Measurements from ENCODE around the gene AUTS2.

AUTS2 gene

DNA sequence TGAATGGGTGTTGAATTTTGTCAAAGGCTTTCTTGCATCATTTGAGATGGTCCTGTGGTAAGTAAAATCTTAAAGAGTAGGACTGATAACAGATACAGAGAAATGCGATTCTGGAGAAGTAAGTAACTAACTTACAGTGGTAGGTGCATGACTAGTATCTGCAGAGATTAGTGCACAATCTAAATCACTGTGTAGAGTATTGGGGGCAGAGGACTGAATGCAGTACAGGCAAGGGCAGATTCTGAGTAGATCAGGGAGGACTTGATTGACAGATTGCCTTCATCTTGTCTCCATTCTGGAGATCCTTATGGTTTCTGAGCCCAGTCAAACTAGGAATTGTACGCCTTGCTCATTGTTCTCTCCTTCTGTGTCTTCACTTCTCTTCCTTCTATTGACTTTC, 736.0 kb downstream of the AUTS2 start:
- no peak for TF ChIP-seq HDGF (IDR thresholded peaks at IDR 0.05; ENCODE audit: borderline replicate concordance)
- TF ChIP-seq, protein P1, sequence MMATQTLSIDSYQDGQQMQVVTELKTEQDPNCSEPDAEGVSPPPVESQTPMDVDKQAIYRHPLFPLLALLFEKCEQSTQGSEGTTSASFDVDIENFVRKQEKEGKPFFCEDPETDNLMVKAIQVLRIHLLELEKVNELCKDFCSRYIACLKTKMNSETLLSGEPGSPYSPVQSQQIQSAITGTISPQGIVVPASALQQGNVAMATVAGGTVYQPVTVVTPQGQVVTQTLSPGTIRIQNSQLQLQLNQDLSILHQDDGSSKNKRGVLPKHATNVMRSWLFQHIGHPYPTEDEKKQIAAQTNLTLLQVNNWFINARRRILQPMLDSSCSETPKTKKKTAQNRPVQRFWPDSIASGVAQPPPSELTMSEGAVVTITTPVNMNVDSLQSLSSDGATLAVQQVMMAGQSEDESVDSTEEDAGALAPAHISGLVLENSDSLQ (IDR thresholded peaks at IDR 0.05), result 0 out of 2 replicates have a peak, but pooled peaks have one; percentile 24
- CTCF ChIA-PET, result no interaction called here
- POLR2A ChIA-PET, result no interaction called here

DNA sequence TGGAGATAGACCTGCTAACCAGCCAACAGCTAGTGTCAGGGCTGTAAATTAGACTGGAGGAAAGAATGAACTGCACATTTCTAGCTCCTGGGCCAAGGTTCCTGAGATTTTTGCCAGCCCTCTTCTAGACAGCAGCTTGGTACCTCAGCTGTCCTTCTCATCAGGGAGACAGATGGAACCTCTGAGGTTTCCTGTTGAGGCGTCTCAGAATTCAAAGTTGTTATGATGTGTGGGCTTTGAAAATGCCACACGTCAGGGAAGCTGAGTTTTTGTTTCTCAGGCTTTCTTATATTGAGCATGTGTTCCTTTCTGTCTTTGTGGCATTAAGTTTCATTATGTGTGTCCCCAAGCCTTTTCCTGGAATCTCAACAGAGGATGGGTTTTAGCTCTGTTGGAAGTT, 736.6 kb downstream of the AUTS2 start:
- DNase-seq (ENCODE audit: extremely low spot score), result no peak
- ChIA-PET CTCF (no interaction called here), POLR2A (no interaction called here)
- no peak for TF ChIP-seq FOXM1 (IDR thresholded peaks at IDR 0.05; ENCODE audit: borderline replicate concordance)
- TF ChIP-seq ARNT (IDR thresholded peaks at IDR 0.05), result no peak
- TF ChIP-seq ZNF384 (IDR thresholded peaks at IDR 0.05), result no peak
- TF ChIP-seq, protein P1 (IDR thresholded peaks at IDR 0.05), result no peak
- TF ChIP-seq SUZ12 (IDR thresholded peaks at IDR 0.05), result no peak
- no peak for TF ChIP-seq TARDBP (IDR thresholded peaks at IDR 0.05)
- no peak for TF ChIP-seq FOXK2 (IDR thresholded peaks at IDR 0.05)
- TF ChIP-seq L3MBTL2 (conservative IDR thresholded peaks at IDR 0.05), result no peak
- TF ChIP-seq LEF1 (IDR thresholded peaks at IDR 0.05; ENCODE audit: borderline replicate concordance), result no peak
- no peak for TF ChIP-seq SP1 (IDR thresholded peaks at IDR 0.05)

More for the DNA sequence above, 736.0 kb downstream of the AUTS2 start:
- no peak for DNase-seq (ENCODE audit: extremely low spot score)

DNA sequence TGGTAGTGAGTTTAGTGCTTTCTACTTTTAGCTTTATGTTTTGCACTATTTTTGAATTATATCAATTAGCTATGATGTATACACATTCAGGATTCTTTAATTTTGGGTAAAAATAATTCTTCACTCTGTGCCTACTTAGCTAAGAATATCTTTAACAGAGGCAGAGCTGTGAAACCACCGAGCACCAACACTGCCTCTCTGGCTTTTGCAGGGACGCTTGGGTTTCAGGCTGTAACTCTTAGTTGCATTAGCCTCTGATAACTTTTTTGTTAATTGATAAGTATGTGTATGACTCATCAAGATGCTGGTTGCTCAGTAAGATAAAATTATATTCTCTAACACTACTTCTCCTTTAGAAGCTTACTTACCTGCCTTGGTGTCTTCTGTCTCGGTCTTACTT, 738.3 kb downstream of the AUTS2 start:
- POLR2A ChIA-PET, result no interaction called here
- DNase-seq (ENCODE audit: extremely low spot score), result no peak
- CTCF ChIA-PET, result no interaction called here
- TF ChIP-seq ZNF384 (IDR thresholded peaks at IDR 0.05) (no peak), ARNT (IDR thresholded peaks at IDR 0.05) (no peak), FOXK2 (IDR thresholded peaks at IDR 0.05) (no peak), FOXA1 (IDR thresholded peaks at IDR 0.05) (no peak), SUZ12 (IDR thresholded peaks at IDR 0.05) (no peak), BHLHE40 (IDR thresholded peaks at IDR 0.05; ENCODE audit: borderline replicate concordance) (no peak), FOXM1 (IDR thresholded peaks at IDR 0.05; ENCODE audit: borderline replicate concordance) (no peak), NFRKB (IDR thresholded peaks at IDR 0.05) (no peak), SP1 (IDR thresholded peaks at IDR 0.05) (no peak), CTBP1 (IDR thresholded peaks at IDR 0.05; ENCODE audit: borderline replicate concordance) (no peak), ELF4 (IDR thresholded peaks at IDR 0.05) (no peak), L3MBTL2 (conservative IDR thresholded peaks at IDR 0.05) (no peak), LEF1 (IDR thresholded peaks at IDR 0.05; ENCODE audit: borderline replicate concordance) (no peak), HDGF (IDR thresholded peaks at IDR 0.05; ENCODE audit: borderline replicate concordance) (no peak), TARDBP (IDR thresholded peaks at IDR 0.05) (no peak)
- TF ChIP-seq, protein P1 (IDR thresholded peaks at IDR 0.05), result no peak

DNA sequence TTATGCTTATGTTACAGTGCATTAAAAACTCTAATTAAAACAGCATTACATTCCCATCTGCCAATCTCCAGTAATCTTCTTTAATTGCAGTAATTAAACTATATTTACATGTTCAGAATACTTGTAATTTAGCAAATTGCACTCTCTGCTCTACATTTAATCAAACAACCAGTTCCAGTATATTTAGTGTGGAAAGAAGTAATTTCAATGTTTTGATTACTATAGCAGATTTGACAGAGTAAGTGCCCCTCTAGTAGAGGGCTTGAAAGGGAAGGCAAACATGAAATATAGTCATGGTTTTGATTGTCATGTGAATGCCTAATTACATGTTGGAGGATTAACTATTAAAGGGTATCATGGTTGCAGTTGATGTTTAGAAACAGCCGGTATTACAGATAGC, 739.7 kb downstream of the AUTS2 start:
- DNase-seq (ENCODE audit: extremely low spot score), result no peak
- no peak for TF ChIP-seq L3MBTL2 (conservative IDR thresholded peaks at IDR 0.05)
- no peak for TF ChIP-seq ARNT (IDR thresholded peaks at IDR 0.05)
- TF ChIP-seq BHLHE40 (IDR thresholded peaks at IDR 0.05; ENCODE audit: borderline replicate concordance), result no peak
- TF ChIP-seq FOXK2 (IDR thresholded peaks at IDR 0.05), result no peak
- TF ChIP-seq TARDBP (IDR thresholded peaks at IDR 0.05), result no peak
- TF ChIP-seq CTBP1 (IDR thresholded peaks at IDR 0.05; ENCODE audit: borderline replicate concordance), result no peak
- TF ChIP-seq NFRKB (IDR thresholded peaks at IDR 0.05), result no peak
- no peak for TF ChIP-seq FOXM1 (IDR thresholded peaks at IDR 0.05; ENCODE audit: borderline replicate concordance)
- TF ChIP-seq SP1 (IDR thresholded peaks at IDR 0.05), result no peak
- TF ChIP-seq FOXA1 (IDR thresholded peaks at IDR 0.05), result no peak
- TF ChIP-seq, protein P1 (IDR thresholded peaks at IDR 0.05), result no peak
- no peak for TF ChIP-seq ELF4 (IDR thresholded peaks at IDR 0.05)
- no peak for TF ChIP-seq ZNF384 (IDR thresholded peaks at IDR 0.05)
- TF ChIP-seq SUZ12 (IDR thresholded peaks at IDR 0.05), result no peak
- TF ChIP-seq LEF1 (IDR thresholded peaks at IDR 0.05; ENCODE audit: borderline replicate concordance), result no peak
- no peak for TF ChIP-seq HDGF (IDR thresholded peaks at IDR 0.05; ENCODE audit: borderline replicate concordance)
- ChIA-PET CTCF (no interaction called here), POLR2A (no interaction called here)

DNA sequence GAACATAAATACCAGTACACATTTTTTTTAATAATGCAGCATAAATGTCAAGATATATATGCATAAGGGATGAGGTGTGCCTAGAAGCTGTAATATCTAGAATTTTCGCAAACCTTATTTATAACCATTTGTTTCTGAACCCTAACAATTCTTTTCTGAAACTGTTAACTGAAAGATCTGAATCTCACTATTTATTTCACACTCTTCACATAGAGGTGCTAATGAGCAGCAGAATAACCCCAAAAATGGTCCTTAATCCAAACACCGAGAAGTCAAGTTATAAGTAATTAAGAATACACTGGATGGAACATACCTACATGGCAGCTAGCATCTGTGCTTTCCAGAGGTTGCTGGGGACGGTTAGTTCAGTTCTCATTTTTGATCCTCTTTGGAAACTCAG, 742.0 kb downstream of the AUTS2 start:
- CTCF ChIA-PET, result no interaction called here
- TF ChIP-seq ZNF384 (IDR thresholded peaks at IDR 0.05) (no peak), ELF4 (IDR thresholded peaks at IDR 0.05) (no peak), TARDBP (IDR thresholded peaks at IDR 0.05) (no peak), FOXA1 (IDR thresholded peaks at IDR 0.05) (no peak), SP1 (IDR thresholded peaks at IDR 0.05) (no peak), HDGF (IDR thresholded peaks at IDR 0.05; ENCODE audit: borderline replicate concordance) (no peak), BHLHE40 (IDR thresholded peaks at IDR 0.05; ENCODE audit: borderline replicate concordance) (no peak), L3MBTL2 (conservative IDR thresholded peaks at IDR 0.05) (no peak)
- DNase-seq (ENCODE audit: extremely low spot score), result no peak
- POLR2A ChIA-PET, result no interaction called here

DNA sequence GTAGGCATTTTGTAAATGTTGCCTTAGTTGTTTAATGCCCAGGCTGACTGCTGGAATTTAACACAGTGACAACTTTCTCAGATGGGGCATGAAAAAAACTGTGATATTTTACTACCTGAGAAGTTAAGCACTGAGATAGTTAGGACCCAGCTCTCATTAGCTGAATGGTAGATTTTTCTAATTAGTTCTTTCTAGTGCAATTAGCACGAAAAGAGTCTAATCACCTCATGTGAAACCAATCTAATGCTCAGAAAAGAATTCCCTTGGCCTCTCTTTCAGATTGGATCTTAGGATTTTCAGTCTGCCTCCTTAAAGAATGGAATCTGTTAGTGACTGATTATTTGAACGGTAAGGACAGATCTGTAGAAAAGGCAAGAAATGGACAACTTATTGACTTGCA, 743.2 kb downstream of the AUTS2 start:
- CTCF ChIA-PET, result no interaction called here
- TF ChIP-seq ELF4 (IDR thresholded peaks at IDR 0.05), result no peak
- no peak for TF ChIP-seq HDGF (IDR thresholded peaks at IDR 0.05; ENCODE audit: borderline replicate concordance)
- no peak for DNase-seq (ENCODE audit: extremely low spot score)
- POLR2A ChIA-PET, result no interaction called here
